IPS-NIHi7 (cell line): ENCODE measurements around the gene PALD1.

ENCODE experiments used
- DNase-seq: peaks from one replicate; pipeline ENCODE4 v3.0.0; 2012; ENCODE audit warnings: mixed read lengths; ENCODE audit errors: extremely low spot score

The PALD1 gene

DNA sequence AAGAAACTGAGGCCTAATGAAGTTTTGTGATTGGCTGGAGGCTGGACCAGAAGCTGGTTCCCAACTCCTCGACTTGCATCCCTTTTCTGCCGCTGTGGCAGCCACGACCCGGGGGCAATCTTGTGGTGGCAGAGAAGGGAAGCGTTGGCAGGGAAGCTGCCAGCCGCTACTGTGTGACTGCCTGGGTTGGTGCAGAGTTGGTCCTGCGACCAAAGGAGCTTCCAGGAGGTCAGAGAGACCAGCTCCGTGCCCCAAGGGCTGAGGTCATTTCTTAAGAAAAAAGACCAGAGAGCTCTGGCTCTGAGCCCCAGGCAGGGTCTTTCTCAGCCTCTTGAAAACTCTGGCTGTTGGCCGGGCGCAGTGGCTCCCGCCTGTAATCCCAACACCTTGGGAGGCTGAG, 76.8 kb downstream of the PALD1 start:
- DNase-seq = no peak

- no peak for DNase-seq
Measured at GRCh38 chr10:70557086-70557845, 78.7 kb downstream of the PALD1 start.

DNA sequence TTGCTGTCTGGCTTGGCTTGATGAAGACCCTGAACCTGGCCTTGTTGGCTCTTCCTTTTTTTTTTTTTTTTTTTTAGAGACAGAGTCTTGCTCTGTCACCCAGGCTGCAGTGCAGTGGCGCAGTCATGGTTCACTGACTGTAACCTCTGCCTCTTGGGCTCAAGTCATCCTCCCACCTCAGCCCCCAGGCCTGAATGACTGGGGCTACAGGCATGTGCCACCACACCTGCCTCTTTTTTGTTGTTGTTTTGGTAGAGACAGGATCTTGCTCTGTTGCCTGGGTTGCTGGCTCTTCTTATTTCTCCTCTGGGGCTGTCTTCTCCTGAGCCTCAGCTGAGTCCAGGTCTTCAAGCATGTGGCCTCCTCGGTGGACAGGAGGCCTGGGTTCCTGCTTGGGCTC, 79.3 kb downstream of the PALD1 start:
- DNase-seq = no peak

GRCh38 chr10:70558295-70558694, 79.7 kb downstream of the PALD1 start:
- no peak for DNase-seq

DNA sequence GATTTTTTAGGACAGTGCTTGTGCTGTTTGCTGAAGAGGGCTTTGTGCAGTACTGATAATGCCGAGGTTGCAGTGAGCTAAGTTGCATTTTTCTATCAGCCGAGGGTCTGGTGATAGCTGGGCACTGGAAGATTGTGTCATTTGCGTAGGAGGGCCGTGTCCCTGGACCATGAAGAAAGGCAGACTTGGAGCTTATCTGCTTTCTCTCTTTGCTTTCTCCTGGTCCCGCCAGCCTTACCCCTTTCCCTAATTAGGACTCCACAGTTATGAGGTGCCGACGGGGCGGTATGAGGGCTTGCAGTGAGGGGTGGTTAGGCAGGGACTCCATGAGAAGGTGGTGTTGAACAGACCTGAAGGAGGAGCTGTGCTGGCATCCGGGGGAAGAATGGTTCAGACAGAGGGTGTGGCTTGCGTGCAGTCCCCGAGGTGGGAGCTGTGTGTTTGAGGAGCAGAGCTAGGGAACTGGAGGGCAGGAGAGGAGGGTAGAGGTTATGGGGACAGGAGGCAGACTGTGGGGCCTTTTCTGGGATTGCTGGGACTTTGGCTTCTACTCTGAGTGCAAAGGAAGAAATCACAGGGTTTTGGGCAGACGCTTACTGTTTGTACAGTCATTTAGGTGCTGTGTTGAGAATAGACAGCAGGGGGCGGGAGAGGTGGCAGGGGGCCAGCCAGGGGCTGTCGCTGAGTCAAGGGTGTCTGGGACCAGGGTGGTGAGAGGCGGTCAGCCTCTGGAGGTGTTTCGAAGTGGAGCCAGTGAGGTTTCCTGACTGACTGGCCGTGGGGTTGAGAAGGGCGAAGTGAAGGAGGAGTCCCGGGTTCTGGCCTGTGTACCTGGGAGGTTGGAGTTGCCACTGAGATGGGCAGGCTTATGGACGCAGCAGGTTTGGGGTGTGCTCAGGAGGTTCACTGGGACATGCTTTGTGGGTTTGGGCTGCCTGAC, 80.6 kb downstream of the PALD1 start:
- DNase-seq = peak; percentile 82

GRCh38 chr10:70559861-70560260, 81.3 kb downstream of the PALD1 start:
- DNase-seq = no peak

DNA sequence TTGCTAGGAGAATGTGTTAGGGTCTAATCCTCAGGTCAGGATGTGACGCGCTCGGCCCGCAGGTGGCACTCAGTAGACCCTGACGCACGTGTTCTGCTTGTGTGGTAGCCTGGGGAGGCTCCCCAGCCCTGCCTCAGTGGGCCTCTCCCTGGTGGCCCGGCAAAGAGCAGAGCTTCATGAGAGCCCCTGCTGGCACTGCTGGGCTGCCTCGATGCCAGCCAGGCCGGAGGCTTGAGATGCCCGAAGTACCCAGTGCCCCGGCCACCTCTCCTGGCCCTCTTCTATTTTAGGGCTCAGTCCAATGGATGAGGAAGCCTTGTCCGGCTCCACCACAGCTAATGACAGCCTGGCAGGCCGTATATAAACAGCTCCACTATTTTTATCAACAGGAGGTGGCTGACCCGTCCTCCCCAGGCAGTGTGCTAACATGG, 82.0 kb downstream of the PALD1 start:
- no peak for DNase-seq

DNA sequence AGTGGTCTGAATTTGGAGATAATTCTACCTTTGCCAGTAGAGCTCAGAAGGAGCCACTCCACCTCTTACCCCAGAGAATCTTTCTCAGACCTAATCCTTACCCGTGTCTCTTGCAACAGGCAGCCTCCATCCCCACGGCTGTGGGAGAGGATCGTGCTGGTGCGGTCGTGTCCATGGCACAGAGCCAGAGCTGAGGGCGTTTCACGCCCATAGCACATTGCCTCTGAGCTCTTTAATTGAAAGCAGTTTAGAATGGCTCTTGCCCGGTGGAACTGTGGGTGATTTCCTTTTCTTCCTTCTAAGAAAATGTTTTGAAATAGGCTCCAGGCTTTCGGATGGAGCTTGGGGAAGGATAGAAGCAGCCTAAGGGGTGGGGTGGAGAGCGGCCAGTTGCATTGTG, 82.5 kb downstream of the PALD1 start:
- DNase-seq = no peak

GRCh38 chr10:70561558-70561957, 83.0 kb downstream of the PALD1 start:
- DNase-seq = no peak

GRCh38 chr10:70562036-70562755, 83.6 kb downstream of the PALD1 start:
- no peak for DNase-seq

DNA sequence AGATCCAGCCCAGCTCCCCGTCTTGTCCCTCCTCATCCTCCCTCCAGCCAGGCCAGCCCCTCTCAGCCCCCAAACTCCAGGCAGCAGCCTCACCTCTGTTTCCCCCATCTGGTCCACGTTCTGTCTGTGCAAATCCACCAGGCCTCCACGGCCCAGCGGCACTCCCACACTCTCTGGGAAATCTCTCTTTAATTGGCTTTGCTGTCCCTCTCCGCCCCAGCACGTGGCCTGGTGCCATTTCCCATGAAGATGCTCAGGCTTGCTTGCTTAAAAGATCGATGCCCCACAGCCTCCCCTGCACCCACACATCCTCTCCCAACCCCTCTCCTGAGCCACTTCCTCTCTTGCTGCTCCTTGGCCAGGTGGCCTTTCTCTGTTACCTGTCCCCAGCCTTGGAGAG, 84.7 kb downstream of the PALD1 start:
- no peak for DNase-seq

DNA sequence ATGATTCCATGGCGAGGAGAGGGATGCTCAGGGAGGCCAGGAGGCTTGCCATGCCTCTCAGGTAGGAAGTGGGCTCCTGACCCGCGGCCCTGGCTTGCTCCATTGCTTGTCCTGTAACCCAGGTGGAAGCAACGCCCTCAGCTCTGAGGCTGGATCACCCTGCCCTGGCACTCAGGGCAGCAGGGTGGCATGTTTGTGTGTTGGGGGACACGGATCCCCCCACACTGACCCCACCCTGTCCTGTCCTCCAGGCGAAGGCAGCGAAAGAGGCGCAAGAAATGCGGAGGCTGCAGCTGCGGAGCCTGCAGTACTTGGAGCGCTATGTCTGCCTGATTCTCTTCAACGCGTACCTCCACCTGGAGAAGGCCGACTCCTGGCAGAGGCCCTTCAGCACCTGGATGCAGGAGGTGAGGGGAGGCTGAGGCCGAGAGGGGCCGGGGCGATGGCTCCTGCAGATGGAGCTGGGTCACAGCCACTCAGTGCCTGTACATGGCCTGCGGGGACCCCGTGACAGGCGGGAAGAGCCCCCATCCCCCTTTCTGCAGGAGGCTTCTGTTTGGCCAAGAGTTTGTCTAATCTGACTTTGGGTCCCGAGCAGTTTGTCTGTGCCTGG, 85.7 kb downstream of the PALD1 start:
- no peak for DNase-seq

DNA sequence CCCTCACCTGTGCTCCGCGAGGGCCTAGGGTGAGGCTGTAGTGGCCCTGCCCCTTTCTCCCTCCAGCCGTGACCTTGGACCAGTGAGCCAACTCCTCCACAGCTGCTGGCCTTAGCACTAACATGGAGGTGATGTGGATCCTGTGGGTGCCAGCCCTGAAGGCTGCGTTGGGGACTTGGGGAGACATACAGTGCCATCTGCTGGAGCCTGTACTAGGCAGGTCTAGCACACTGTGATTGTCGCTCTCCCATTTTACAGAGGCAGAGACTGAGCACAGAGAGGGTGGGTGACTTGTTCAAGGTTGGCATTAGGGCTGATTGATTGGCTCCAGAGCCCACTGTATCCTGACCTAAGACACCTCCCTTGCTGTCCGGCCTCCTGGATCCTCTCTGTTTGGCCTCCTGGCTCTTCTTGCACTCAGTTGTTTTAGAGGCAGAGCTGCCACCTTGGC, 86.4 kb downstream of the PALD1 start:
- DNase-seq = no peak

- no peak for DNase-seq
Measured at GRCh38 chr10:70565556-70566514, 87.3 kb downstream of the PALD1 start.

- no peak for DNase-seq
Measured at GRCh38 chr10:70566515-70567290, 88.1 kb downstream of the PALD1 start.

- DNase-seq = no peak
Measured at GRCh38 chr10:70567603-70568002, 89.0 kb downstream of the PALD1 start.

- no peak for DNase-seq
Measured at GRCh38 chr10:70568113-70568512, 89.5 kb downstream of the PALD1 start.

- DNase-seq = no peak
Measured at GRCh38 chr10:70568781-70569495, 90.4 kb downstream of the PALD1 start.

DNA sequence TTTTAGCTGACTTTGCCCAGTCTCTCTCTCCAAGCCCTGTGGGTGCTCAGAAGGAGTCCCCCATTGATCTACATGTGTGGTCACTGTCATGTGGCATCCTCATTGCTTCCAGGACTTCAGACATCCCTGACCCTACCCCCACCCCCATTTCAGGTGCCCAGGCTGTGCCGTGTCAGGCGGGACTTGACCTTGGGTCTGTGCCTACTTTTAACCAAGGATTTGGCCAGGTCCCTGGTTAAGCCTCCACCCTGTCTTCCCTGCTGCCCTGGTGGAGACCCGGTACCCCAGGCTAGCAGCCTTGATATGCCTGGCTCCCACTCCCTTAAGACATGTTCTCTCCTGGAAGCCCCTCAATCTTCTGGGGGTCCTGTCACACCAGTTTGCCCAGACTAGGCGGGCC, 92.7 kb downstream of the PALD1 start:
- DNase-seq = no peak
